Kidney (tissue), 14 donors: ENCODE results near the gene TNFRSF18. TPM values are rescaled to one million over a fixed set of nuclear protein-coding genes. Genes with fewer than 3 reads are reported as not detected.

Experiments used
- DNase-seq, 5 donors: peaks; one replicate each; pipeline ENCODE4 v3.0.0-alpha.2; 2013 to 2020
- FAIRE-seq: peaks from 2 replicates; lab custom pipeline; 2012; peaks lifted over from hg19 to GRCh38; lab: Jason Lieb, UNC
- H3K27ac ChIP-seq, 2 donors: one replicate each; pipeline ENCODE4 v1.7.0; 2013; ENCODE audit warnings: low read depth in 2 of 2, low read length in 2 of 2, inconsistent platforms in 1 of 2
- H3K27me3 ChIP-seq: one replicate; pipeline ENCODE4 v1.7.1; 2013; ENCODE audit warnings: low read length, inconsistent platforms; ENCODE audit not compliant: control insufficient read depth, insufficient read depth
- H3K36me3 ChIP-seq, 3 donors: one replicate each; pipeline versions ENCODE4 v1.7.0 to v1.7.1; 2013; ENCODE audit warnings: low read length in 3 of 3, control low read depth in 1 of 3, inconsistent platforms in 1 of 3; ENCODE audit not compliant: insufficient read depth in 3 of 3, control insufficient read depth in 2 of 3
- H3K4me1 ChIP-seq, 3 donors: one replicate each; pipeline versions ENCODE4 v1.7.0 to v1.7.1; 2013; ENCODE audit warnings: low read length in 3 of 3, inconsistent platforms in 1 of 3, low read depth in 1 of 3; ENCODE audit not compliant: control insufficient read depth in 2 of 3, insufficient read depth in 2 of 3
- H3K4me3 ChIP-seq, 3 donors: one replicate each; pipeline versions ENCODE4 v1.7.0 to v1.8.1; 2013; ENCODE audit warnings: low read length in 3 of 3, control low read depth in 1 of 3, inconsistent platforms in 1 of 3
- H3K9ac ChIP-seq, 3 donors: one replicate each; pipeline versions ENCODE4 v1.7.0 to v1.7.1; 2013; ENCODE audit warnings: low read length in 3 of 3, control low read depth in 1 of 3, inconsistent platforms in 1 of 3
- H3K9me3 ChIP-seq, 3 donors: one replicate each; pipeline versions ENCODE4 v1.7.0 to v1.7.1; 2013; ENCODE audit warnings: low read length in 3 of 3, control low read depth in 1 of 3, inconsistent platforms in 1 of 3; ENCODE audit not compliant: control insufficient read depth in 2 of 3, insufficient read depth in 1 of 3
- intact Hi-C: fragments of 100-400 bp; cut with DNase I; formaldehyde crosslinking; loops from one replicate; pipeline ENCODE4 v1.11.1; 2022
- polyA plus RNA-seq: library from polyadenylated mRNA; stranded (reverse); fragments of 350-450 nt; fragmentation: Illumina TruSeq; extraction: RNeasy Lipid Tissue Mini Kit (QIAGEN cat#74804); gene quantifications from one replicate; pipeline ENCODE4 v1.2.3, GENCODE V29; 2014; ENCODE audit warnings: low read depth, low replicate concordance; ENCODE audit not compliant: insufficient read depth
- total RNA-seq: library from RNA; stranded (reverse); fragmentation: NEBNext Ultra II Directional; extraction: Animal tissue kit (Norgen Biotek cat#: 25700); gene quantifications from one replicate; pipeline ENCODE4 v1.2.1, GENCODE V29; 2021
- TF ChIP-seq, protein P1 (sequence below): IDR thresholded peaks from 3 replicates; pipeline ENCODE4 v1.5.1; 2012; ENCODE audit warnings: mild to moderate bottlenecking, moderate library complexity, borderline replicate concordance; ENCODE audit not compliant: insufficient read depth; ENCODE audit errors: extremely low read depth
- donor health status: control.
- donor health status: control.
- donor health status: control.
- donor health status: control.
- donor health status: control.
- donor health status: DM: yes; HTN: yes; CAD: no.
- donor health status: Normal renal cell carcinoma (clear cell type).

TNFRSF18 gene
- total and polyA plus RNA-seq, 2 donors from 2014 or later: 8.1 TPM; not detected in 1

DNA sequence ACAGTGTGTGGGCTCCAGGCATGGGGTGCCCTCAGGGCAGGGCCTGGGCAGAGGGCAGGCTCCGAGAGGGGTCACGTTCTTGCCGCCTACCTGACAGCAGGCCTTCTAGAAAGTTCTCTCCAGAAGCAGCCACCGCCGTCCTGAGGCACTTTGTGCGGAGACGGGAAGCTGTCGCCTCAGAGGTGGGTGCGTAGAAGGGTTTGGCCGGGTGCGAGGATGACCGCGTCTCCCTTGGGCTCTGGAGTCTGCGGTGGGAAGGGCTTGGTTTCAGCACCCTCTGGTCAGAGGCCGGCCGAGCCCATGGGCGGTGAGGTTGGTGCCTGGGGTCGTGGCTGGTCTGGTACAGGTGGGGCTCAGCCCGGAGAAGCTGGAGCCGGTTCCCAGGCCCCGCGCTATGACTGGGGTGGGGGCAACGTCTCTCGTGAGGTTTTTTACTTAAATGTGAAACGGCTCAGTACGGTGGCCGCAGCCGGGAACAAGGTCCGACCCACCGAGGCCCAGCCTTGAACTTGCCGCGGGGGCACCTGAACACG is 42.8 kb downstream of the TNFRSF18 start:
- H3K27ac ChIP-seq: peak overlapping the region; percentile 71 to 90
- H3K36me3 ChIP-seq: no peaks in the 10 kb centered on the region
- no peaks in the 10 kb centered on the region for H3K9me3 ChIP-seq
- H3K4me1 ChIP-seq: peaks cover 0 to 11% (median 4%) of the 10 kb centered on the region in 3 donors
- DNase-seq: no peak
- peak overlapping the region; percentile 49 to 66 (median 56) for H3K4me3 ChIP-seq
- no peak for FAIRE-seq
- H3K9ac ChIP-seq: peak overlapping the region; percentile 10 to 42 (median 38)
- no peaks in the 10 kb centered on the region for H3K27me3 ChIP-seq
- intact Hi-C loops: no loop called here
- TF ChIP-seq, protein P1, sequence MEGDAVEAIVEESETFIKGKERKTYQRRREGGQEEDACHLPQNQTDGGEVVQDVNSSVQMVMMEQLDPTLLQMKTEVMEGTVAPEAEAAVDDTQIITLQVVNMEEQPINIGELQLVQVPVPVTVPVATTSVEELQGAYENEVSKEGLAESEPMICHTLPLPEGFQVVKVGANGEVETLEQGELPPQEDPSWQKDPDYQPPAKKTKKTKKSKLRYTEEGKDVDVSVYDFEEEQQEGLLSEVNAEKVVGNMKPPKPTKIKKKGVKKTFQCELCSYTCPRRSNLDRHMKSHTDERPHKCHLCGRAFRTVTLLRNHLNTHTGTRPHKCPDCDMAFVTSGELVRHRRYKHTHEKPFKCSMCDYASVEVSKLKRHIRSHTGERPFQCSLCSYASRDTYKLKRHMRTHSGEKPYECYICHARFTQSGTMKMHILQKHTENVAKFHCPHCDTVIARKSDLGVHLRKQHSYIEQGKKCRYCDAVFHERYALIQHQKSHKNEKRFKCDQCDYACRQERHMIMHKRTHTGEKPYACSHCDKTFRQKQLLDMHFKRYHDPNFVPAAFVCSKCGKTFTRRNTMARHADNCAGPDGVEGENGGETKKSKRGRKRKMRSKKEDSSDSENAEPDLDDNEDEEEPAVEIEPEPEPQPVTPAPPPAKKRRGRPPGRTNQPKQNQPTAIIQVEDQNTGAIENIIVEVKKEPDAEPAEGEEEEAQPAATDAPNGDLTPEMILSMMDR: no peak

DNA sequence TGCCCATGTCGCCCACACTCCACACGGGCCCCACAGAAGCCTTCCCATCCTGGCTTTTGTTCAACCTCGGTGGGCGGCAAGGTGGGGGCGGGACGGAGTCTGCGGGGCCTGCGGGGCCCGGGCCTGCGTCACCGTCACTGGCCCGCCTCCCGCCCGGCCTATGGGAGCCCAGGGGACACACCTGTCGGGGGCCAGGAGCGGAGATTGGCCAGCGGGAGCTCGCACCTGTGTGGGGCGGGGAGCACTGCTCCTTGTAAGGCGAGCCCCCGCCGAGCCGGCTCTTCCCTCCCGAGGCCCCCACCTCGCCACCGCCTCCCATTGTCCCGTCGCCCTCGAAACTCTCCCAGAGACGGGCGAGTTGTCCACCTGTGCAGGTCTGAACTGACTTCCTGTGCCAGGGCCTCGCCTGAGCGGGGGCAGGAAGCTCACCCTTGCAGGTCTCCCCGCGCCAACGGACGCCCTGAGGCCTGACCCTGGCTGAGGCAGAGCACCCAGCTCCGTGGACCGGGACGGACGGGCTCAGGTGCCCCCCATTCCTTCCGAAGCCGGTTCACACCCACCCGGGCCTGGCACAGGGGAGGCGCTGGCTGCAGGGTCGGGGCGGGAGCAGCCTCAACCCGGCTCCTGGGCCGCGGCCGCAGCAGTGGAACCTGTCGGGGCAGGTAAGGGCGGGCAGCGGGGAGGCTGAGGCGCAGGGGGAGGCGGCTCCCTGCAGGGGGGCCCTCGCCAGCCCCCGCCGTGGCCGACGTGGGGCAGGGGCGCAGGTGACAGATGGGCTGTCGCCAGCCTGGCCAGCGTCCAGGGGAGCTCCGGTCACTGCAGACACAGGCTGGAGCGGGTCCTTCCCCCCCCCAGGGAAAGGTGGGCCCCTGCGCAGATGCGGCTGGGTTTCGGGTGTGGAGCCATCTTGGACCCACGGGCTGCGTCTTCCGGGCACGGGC is 43.5 kb downstream of the TNFRSF18 start:
- no peaks in the 10 kb centered on the region for H3K27me3 ChIP-seq
- TF ChIP-seq, protein P1: no peak
- DNase-seq (peak; percentile 83 to 96 (median 86)), FAIRE-seq (no peak)
- peak overlapping the region in 2 of 3 donors; percentile 10 to 38 for H3K9ac ChIP-seq
- H3K27ac ChIP-seq: peak overlapping the region; percentile 71 to 90
- H3K36me3 ChIP-seq: no peaks in the 10 kb centered on the region
- intact Hi-C loops: no loop called here
- H3K9me3 ChIP-seq: no peaks in the 10 kb centered on the region
- H3K4me1 ChIP-seq: peaks cover 0 to 11% (median 4%) of the 10 kb centered on the region in 3 donors
- H3K4me3 ChIP-seq: peak overlapping the region; percentile 49 to 66 (median 56)

DNA sequence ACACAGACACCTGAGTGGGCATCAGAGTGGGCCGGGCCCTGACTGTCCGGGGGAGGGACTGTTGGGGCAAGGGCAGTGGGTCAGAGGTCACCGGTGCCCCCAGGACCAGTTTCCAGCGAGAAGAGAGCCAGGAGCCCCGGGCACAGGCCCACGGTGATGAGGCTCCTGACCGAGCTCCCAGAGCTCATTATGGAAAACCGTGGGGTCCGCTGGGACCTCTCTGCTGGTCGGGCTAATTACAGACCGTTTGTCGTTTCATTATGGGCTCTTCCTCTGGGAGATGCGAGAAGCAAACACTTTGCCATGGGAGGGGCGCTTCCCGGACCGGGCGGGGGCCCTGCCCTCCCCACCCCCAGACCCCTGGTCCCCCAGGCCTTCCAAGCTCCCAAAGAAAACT is 44.7 kb downstream of the TNFRSF18 start:
- Histone ChIP-seq H3K9ac (no peak overlapping the region), H3K27ac (peak overlapping the region in 1 of 2 donors; percentile 90), H3K4me1 (peaks cover 0 to 11% (median 4%) of the 10 kb centered on the region in 3 donors), H3K9me3 (no peaks in the 10 kb centered on the region), H3K36me3 (no peaks in the 10 kb centered on the region), H3K4me3 (no peak overlapping the region), H3K27me3 (no peaks in the 10 kb centered on the region)
- intact Hi-C loops: no loop called here
- FAIRE-seq: no peak
- TF ChIP-seq, protein P1: no peak
- DNase-seq: no peak
